AG09319 (cell line): ENCODE measurements around the gene TJP2.

Experiments used
- DNase-seq: peaks from one replicate; pipeline ENCODE4 v3.0.0-alpha.2; 2010; ENCODE audit warnings: low read depth; ENCODE audit errors: extremely low read depth
- TF ChIP-seq, protein P1 (sequence below): IDR thresholded peaks from 2 replicates; pipeline ENCODE4 v1.5.1; 2011; ENCODE audit warnings: low read depth, mild to moderate bottlenecking, inconsistent platforms, low read length, moderate library complexity

TJP2 gene

DNA sequence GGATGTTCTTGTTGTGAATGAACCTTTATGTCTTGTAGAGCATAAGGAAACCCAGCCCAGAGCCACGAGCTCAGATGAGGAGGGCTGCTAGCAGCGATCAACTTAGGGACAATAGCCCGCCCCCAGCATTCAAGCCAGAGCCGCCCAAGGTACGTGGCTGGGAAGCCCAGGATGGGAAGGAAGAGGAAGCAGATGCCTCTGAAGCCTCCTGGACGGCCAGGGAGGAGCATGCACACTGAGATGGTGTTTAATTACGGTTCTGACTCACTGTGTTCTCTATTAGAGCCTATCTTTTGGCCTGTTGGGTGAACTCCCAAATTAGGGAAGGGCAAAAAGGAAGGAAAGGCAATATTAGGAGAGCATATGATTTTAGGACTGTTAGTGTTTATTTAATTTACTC lies 75.3 kb downstream of the TJP2 start:
- TF ChIP-seq, protein P1, sequence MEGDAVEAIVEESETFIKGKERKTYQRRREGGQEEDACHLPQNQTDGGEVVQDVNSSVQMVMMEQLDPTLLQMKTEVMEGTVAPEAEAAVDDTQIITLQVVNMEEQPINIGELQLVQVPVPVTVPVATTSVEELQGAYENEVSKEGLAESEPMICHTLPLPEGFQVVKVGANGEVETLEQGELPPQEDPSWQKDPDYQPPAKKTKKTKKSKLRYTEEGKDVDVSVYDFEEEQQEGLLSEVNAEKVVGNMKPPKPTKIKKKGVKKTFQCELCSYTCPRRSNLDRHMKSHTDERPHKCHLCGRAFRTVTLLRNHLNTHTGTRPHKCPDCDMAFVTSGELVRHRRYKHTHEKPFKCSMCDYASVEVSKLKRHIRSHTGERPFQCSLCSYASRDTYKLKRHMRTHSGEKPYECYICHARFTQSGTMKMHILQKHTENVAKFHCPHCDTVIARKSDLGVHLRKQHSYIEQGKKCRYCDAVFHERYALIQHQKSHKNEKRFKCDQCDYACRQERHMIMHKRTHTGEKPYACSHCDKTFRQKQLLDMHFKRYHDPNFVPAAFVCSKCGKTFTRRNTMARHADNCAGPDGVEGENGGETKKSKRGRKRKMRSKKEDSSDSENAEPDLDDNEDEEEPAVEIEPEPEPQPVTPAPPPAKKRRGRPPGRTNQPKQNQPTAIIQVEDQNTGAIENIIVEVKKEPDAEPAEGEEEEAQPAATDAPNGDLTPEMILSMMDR: no peak
- DNase-seq: no peak

GRCh38 chr9:69250681-69251080 lies 76.6 kb downstream of the TJP2 start:
- TF ChIP-seq, protein P1: no peak
- DNase-seq: no peak

- no peak for DNase-seq
- TF ChIP-seq, protein P1: no peak
Observed at GRCh38 chr9:69252436-69252835, 78.4 kb downstream of the TJP2 start.

DNA sequence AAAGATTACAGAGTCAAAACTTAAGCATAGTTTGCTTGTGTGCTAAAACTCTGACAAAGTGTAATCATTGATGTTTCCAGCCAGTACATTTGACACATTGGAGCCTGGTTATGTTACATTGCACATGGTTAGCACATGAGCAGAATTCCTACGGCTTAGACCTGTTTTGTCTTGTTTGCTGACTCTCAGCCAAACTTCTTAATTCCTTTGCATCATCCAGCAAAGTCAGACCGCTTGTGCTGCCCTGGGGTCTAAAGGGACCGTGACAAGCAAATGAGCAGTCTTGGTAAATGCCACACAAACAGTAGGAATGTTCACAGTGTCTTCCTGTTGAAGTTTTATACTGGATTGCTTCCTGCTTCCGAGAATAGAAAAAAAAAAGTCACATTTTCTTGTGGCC lies 79.0 kb downstream of the TJP2 start:
- TF ChIP-seq, protein P1: no peak
- DNase-seq: peak; percentile 3

- no peak for DNase-seq
- TF ChIP-seq, protein P1: no peak
Observed at GRCh38 chr9:69254223-69254622, 80.1 kb downstream of the TJP2 start.

GRCh38 chr9:69255591-69255990 lies 81.5 kb downstream of the TJP2 start:
- DNase-seq: no peak
- TF ChIP-seq, protein P1: no peak

GRCh38 chr9:69258551-69258950 lies 84.5 kb downstream of the TJP2 start:
- TF ChIP-seq, protein P1: no peak
- no peak for DNase-seq

- DNase-seq: no peak
- TF ChIP-seq, protein P1: no peak
Observed at GRCh38 chr9:69260161-69260560, 86.1 kb downstream of the TJP2 start.
